ENCODE results near the gene HECTD2.
"Not testable (repeated sequence)": the region's sequence is repeated elsewhere in the genome, so short reads cannot be mapped to it uniquely, and the experiment has no call there.

The HECTD2 gene

GRCh38 chr10:91528080-91528479 is 117.9 kb downstream of the HECTD2 start:
- in situ Hi-C loops (cut with MboI; ENCODE audit: low sequenced_read_pairs), result no loop called here

GRCh38 chr10:91528768-91529167 is 118.6 kb downstream of the HECTD2 start:
- in situ Hi-C loops (cut with MboI; ENCODE audit: low sequenced_read_pairs), result no loop called here

GRCh38 chr10:91534789-91535188 is 124.6 kb downstream of the HECTD2 start:
- in situ Hi-C loops (cut with MboI; ENCODE audit: low sequenced_read_pairs), result not testable (repeated sequence)

- in situ Hi-C loops (cut with MboI; ENCODE audit: low sequenced_read_pairs), result no loop called here
These were observed 126.0 kb downstream of the HECTD2 start for GRCh38 chr10:91536111-91536510.

GRCh38 chr10:91536733-91537132 is 126.6 kb downstream of the HECTD2 start:
- in situ Hi-C loops (cut with MboI; ENCODE audit: low sequenced_read_pairs), result no loop called here

GRCh38 chr10:91537614-91538383 is 127.7 kb downstream of the HECTD2 start:
- in situ Hi-C loops (cut with MboI; ENCODE audit: low sequenced_read_pairs), result no loop called here

- in situ Hi-C loops (cut with MboI; ENCODE audit: low sequenced_read_pairs), result no loop called here
These were observed 129.8 kb downstream of the HECTD2 start for GRCh38 chr10:91539930-91540329.

- in situ Hi-C loops (cut with MboI; ENCODE audit: low sequenced_read_pairs), result no loop called here
These were observed 130.6 kb downstream of the HECTD2 start for GRCh38 chr10:91540733-91541132.

- in situ Hi-C loops (cut with MboI; ENCODE audit: low sequenced_read_pairs), result no loop called here
These were observed 131.3 kb downstream of the HECTD2 start for GRCh38 chr10:91541481-91541880.

GRCh38 chr10:91545384-91545783 is 135.2 kb downstream of the HECTD2 start:
- in situ Hi-C loops (cut with MboI; ENCODE audit: low sequenced_read_pairs), result no loop called here

- in situ Hi-C loops (cut with MboI; ENCODE audit: low sequenced_read_pairs), result no loop called here
These were observed 135.7 kb downstream of the HECTD2 start for GRCh38 chr10:91545838-91546237.

- in situ Hi-C loops (cut with MboI; ENCODE audit: low sequenced_read_pairs), result no loop called here
These were observed 139.1 kb downstream of the HECTD2 start for GRCh38 chr10:91549262-91549661.

GRCh38 chr10:91550021-91550420 is 139.9 kb downstream of the HECTD2 start:
- in situ Hi-C loops (cut with MboI; ENCODE audit: low sequenced_read_pairs), result no loop called here

GRCh38 chr10:91551856-91552255 is 141.7 kb downstream of the HECTD2 start:
- in situ Hi-C loops (cut with MboI; ENCODE audit: low sequenced_read_pairs), result no loop called here

GRCh38 chr10:91552274-91553095 is 142.3 kb downstream of the HECTD2 start:
- in situ Hi-C loops (cut with MboI; ENCODE audit: low sequenced_read_pairs), result no loop called here

- in situ Hi-C loops (cut with MboI; ENCODE audit: low sequenced_read_pairs), result no loop called here
These were observed 145.3 kb downstream of the HECTD2 start for GRCh38 chr10:91555455-91555854.

- in situ Hi-C loops (cut with MboI; ENCODE audit: low sequenced_read_pairs), result no loop called here
These were observed 146.8 kb downstream of the HECTD2 start for GRCh38 chr10:91556691-91557566.

- in situ Hi-C loops (cut with MboI; ENCODE audit: low sequenced_read_pairs), result no loop called here
These were observed 147.5 kb downstream of the HECTD2 start for GRCh38 chr10:91557651-91558111.

GRCh38 chr10:91558473-91558872 is 148.3 kb downstream of the HECTD2 start:
- in situ Hi-C loops (cut with MboI; ENCODE audit: low sequenced_read_pairs), result no loop called here

- in situ Hi-C loops (cut with MboI; ENCODE audit: low sequenced_read_pairs), result no loop called here
These were observed 149.0 kb downstream of the HECTD2 start for GRCh38 chr10:91559169-91559568.

- in situ Hi-C loops (cut with MboI; ENCODE audit: low sequenced_read_pairs), result no loop called here
These were observed 149.6 kb downstream of the HECTD2 start for GRCh38 chr10:91559750-91560149.
